Endothelial cell of umbilical vein (primary cell): ENCODE data around the gene AP3S2.

ENCODE experiments used
- CTCF ChIP-seq, 2 donors: IDR thresholded peaks; 1 replicate in 1 of 2; 2 replicates in 1 of 2; pipeline ENCODE4 v1.5.1; 2011; ENCODE audit warnings: low read length in 2 of 2, mild to moderate bottlenecking in 2 of 2, moderate library complexity in 2 of 2, control low read depth in 1 of 2, inconsistent platforms in 1 of 2, low read depth in 1 of 2; ENCODE audit not compliant: insufficient read depth in 1 of 2; ENCODE audit errors: extremely low read depth in 1 of 2
- EZH2 ChIP-seq: IDR thresholded peaks from 2 replicates; pipeline ENCODE4 v1.6.1; 2012; ENCODE audit warnings: borderline replicate concordance, low read depth, mild to moderate bottlenecking, moderate library complexity, low read length, inconsistent platforms; ENCODE audit not compliant: severe bottlenecking
- FOS ChIP-seq: IDR thresholded peaks from 2 replicates; pipeline ENCODE4 v1.6.1; 2011; ENCODE audit warnings: mild to moderate bottlenecking, low read length, moderate library complexity, borderline replicate concordance; ENCODE audit not compliant: insufficient read depth
- GATA2 ChIP-seq: IDR thresholded peaks from 2 replicates; pipeline ENCODE4 v1.7.0; 2011; ENCODE audit warnings: low read depth, mild to moderate bottlenecking, moderate library complexity, mixed read lengths, low read length; ENCODE audit not compliant: insufficient read length, insufficient read depth
- JUN ChIP-seq: IDR thresholded peaks from 2 replicates; pipeline ENCODE4 v1.6.1; 2011; ENCODE audit warnings: borderline replicate concordance, low read depth; ENCODE audit not compliant: insufficient read length, insufficient read depth
- MYC ChIP-seq: IDR thresholded peaks from one replicate; pipeline ENCODE4 v1.6.1; 2011; ENCODE audit warnings: mild to moderate bottlenecking, low read depth, low read length
- POLR2A ChIP-seq: IDR thresholded peaks from 2 replicates; pipeline ENCODE4 v1.6.1; 2012; ENCODE audit warnings: low read depth, mild to moderate bottlenecking, control low read depth, low read length
- POLR2AphosphoS5 ChIP-seq: IDR thresholded peaks from 2 replicates; pipeline ENCODE4 v1.6.1; 2012; ENCODE audit warnings: low read depth, mild to moderate bottlenecking, control low read depth, low read length, moderate library complexity; ENCODE audit not compliant: insufficient read depth
- TF ChIP-seq, protein P1 (sequence below): IDR thresholded peaks from 2 replicates; pipeline ENCODE4 v1.6.1; 2011; ENCODE audit not compliant: insufficient read depth, insufficient read length

- TF ChIP-seq, protein P1, sequence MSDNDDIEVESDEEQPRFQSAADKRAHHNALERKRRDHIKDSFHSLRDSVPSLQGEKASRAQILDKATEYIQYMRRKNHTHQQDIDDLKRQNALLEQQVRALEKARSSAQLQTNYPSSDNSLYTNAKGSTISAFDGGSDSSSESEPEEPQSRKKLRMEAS, result no peak
- TF ChIP-seq CTCF (IDR thresholded peaks at IDR 0.05; ENCODE audit: extremely low read depth in 1 of 2, insufficient read depth in 1 of 2, low read depth in 1 of 2, low read length in 2 of 2) (no peak), JUN (no peak), POLR2A (no peak), POLR2AphosphoS5 (no peak), MYC (no peak), FOS (no peak), EZH2 (no peak), GATA2 (no peak)
These were observed 76.0 kb downstream of the AP3S2 start for GRCh38 chr15:89817701-89818280.
